COLO829 (cell line): Measurements from ENCODE around the gene PLCL1.

Source experiments
- DNase-seq: peaks from one replicate; pipeline ENCODE4 v3.0.0; 2012; ENCODE audit warnings: low spot score

The PLCL1 gene

DNA sequence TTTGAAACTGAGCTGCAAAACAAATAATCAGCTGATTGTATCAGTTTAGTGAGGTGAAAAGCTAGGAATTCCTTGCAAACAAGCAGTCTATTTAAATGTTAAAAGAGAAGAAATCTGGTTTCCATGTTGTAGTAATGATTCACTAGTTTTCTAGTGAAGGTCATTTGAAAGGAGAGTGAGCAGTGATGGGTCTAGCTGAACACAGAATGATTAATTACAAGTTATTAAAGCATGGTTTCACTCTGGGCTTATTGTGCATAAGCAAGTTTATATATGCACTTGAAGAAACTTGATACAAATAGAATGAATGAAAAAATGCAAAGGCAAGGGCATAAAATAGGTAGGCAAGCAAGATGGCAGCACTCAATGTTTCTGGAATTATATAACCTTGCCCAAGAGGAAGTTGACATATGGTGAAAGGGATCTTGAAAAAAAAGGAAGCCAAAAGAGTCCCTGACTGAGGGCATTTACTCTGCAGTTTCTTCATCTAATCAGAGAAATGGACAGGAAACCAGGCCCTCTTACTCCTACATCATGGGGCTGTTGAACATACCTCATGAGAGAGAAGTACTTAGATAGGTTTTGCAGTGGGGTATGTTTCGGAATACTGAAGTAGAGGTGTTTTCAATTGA lies 53.2 kb downstream of the PLCL1 start:
- DNase-seq, result no peak

DNA sequence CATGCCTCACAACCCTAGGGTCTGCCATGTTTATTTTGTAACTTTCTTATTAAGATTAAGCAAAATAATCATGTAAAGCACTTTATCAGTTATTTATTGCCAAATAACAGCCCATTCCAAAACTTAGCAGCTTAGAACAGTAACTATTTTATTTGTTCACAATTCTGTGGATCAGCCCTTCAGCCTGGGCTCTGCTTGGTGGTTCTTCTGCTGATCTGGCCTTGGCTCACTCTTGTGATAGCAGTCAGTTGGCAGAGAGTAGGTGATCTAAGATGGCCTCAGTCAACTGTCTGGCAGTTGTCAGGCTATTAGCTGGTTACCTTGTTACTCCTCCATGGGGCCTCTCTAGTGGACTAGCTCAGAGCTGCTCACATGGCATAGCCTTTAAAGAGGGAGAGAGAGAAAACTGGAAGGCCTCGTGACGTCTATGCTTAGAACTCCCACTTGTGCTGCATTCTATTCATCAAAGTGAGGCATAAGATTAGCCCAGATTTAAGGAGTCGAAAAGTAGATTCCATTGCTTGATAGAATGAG lies 54.3 kb downstream of the PLCL1 start:
- no peak for DNase-seq

DNA sequence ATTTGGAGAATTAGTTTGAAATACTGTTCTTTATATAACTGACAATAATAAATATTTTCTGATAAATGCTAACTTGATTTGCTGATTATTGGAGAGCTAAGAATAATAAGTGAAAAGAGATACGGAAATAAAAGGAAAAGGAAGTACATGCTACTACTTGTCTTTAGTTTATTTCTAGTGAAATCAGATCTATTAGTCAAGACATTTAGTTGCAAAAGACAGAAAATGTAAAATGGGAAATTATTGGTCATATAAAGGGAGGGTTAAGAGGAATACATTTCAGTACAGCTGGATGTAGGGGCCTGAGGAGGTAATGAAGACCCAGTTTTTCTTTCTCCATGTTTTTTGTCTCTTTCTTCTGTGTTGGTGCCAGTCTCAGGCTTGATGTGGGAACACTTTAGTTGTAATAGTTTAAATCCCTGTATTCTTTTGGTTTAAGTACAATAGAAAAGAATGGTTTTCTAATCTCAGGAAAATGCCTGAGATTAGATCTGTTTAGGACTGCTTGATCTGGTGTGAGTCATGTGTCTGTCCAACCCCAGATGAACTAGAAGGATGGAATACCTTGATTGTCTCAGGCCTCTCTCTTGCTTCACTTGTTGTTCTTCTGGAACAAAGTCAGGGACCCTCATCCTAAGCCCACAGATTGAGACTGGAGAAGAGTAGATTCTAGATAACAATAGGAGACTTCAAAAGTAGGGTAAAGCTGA lies 58.0 kb downstream of the PLCL1 start:
- no peak for DNase-seq

DNA sequence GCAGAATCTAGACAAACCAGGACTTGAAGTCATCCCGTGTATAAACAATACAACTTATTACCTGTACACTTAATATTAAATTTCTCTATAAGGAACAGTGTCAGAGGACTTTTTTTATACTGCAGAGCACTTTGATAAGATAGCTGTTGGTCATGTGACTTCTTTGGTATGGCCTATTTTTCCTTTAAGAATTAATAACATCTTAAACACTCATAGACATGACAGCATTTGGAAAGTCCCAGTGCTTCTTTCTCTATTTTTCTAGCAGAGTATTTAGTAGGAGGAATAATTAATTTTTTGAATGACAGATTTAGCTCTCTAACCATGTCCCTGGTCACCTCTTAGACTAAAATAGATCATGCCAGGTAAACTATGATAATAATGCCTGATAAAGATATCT lies 59.4 kb downstream of the PLCL1 start:
- no peak for DNase-seq

DNA sequence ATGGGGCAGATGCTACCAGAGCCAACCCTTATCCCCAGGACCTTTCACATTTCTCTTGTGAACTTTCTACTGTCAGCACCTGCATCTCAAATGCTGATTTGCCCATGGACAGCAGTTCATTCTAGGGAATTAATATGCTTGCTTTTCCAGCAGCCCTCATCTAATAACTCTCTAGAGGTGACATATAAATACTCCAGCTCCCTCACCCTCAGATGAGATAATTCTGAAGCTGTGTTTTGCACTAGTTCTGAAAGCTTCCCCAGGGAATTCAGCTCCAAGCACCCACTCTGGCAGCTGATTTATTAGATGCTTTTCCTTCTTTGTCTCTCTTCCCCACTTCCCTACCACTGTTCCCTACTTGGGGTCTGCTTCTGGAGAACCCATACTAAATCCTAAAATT lies 62.1 kb downstream of the PLCL1 start:
- DNase-seq, result no peak

DNA sequence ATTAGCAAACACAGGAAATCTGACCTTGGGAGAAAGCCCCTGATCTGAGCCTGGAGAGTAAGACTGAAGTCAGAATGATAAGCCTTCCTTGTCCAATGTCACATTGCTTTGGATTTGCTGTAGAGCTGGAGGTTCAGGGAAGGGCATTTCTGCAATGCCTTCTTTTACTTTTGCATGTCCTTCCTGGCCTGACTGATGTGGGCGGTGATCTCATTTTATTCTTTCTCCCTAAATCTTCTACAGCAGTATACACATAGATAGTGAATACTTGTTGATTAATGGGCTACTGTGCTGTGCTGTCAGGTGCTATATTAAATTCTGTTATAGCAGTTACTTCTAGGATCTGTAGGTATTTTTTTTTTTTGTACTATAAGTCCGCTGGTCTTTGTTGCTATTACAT lies 62.6 kb downstream of the PLCL1 start:
- no peak for DNase-seq

DNA sequence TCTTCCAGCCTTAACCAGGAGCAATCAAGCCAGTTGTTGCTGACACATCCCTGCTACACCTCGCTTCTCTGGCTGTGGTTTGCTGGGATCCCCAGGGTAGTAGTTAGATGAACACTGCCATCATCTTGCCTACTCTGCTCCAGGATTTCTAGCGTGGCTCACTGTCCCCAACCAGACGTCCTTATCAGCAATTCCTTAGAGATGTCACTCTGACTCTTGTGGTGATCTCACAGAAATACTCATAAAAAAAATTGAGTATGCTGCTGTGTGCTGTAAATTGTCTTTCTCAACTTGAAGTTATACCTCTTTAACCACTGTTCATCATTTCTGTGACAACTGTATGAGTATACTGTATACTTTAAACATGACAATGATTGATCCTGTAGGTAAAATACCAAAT lies 63.2 kb downstream of the PLCL1 start:
- DNase-seq, result no peak

DNA sequence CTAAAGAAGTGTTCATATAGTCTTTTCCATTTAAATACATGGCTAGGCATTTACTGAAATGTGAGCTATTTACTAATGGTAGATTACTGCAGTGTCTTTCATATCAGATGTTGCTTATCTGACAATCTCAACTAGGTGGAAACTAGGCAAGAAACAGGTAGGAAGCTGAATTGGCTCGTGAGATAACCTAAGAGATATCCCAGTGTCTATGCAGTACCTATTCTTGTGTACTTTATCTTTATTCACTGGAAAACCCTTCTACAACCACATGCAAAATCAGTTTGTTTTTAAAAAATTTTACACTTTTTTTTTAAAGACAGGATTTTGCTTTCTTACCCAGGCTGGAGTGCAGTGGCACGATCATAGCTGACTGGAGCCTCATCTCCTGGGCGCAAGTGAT lies 63.8 kb downstream of the PLCL1 start:
- DNase-seq, result no peak

DNA sequence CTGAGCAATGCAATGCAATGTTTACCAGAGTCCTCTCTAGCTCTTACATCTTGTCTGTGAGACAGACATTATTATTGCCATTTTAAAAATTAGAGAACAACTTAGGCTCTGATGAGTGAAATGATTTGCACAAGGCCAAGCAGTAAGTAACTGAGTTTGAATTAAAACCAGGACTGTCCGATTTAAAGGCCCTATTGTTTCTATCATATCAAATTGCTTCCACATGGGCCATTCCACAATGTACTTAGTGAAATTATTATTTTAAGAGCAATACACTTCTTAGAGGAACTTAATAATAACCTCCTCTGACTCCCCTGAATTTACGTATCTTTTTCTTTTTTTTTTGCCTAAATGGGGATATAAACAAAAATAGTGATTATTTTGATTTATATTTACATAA lies 64.6 kb downstream of the PLCL1 start:
- DNase-seq, result no peak

DNA sequence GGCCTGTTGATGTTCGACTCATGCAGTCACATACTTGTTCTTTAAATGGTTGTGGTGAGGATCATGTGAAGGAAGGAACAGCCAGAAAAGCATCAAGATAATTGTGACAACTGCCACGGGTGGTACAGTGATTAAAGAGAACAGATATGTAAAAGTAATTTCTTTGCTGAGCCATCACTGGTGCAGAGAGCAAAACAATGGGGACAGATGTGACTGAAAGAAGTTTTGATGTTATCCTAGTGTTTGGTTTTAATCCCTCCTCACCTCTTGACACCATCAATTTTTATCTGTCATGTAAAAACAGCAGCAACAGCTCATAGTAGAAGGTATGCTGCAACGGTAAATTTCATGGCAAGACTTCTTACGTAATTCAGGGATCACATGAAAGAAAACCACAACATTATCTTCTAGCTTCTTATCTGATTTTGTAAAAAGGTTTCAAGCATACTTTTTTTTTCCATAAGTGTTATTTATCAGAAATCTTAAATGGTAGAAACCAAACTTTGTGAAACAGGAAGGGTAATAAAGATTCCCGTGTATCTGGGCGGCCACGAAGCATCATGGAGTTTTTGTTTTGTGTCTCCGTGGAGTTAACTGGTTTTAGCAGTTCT lies 65.2 kb downstream of the PLCL1 start:
- DNase-seq, result no peak

DNA sequence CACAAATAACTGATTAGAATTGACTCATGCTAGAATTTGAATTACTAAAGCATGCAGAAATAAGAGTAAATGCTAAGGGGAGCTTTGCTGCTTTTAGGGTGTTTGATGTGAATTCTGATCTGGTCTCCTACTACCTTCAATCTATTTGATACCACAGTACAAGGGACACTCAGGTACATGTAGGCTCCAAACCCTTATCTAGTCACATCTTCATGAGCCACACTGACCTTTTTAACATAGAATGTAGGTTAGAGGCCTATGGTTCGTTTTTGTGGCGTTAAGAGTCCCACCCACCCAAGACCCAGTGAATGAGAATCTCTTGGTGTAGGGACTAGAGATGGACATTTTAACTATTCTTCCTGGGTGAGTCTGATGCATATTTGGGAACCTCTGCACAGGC lies 65.7 kb downstream of the PLCL1 start:
- no peak for DNase-seq

DNA sequence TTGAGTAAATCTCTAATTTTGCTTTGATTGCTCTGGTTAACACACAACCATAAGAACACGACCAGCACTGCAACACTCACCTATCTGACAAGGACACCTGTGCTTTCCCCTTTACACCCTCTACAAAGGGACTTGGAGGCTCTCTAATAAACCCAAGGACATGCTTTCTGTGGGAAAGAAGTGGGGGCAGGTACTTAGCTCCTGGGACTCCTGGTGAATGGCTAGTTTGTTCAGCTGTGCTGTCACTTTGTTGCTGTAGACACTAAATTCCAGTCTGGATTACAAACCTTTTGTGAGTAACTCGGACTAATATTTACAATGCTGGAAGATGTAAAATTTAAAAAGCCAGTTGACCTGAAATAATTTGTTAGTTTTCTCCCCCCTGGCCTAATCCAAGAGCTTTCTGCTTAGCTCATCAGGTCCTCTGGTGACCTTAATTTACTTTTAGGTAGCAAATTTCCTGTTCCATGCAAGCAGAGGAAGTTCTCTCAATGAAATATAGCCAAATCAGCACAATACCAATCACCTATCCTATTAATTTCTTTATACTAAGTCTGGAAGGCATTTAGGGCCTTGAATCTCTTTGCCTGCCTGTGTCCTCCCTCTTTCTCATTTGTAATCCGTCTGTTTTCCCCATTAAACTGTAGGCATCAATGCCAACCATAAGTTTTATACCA lies 67.5 kb downstream of the PLCL1 start:
- no peak for DNase-seq

DNA sequence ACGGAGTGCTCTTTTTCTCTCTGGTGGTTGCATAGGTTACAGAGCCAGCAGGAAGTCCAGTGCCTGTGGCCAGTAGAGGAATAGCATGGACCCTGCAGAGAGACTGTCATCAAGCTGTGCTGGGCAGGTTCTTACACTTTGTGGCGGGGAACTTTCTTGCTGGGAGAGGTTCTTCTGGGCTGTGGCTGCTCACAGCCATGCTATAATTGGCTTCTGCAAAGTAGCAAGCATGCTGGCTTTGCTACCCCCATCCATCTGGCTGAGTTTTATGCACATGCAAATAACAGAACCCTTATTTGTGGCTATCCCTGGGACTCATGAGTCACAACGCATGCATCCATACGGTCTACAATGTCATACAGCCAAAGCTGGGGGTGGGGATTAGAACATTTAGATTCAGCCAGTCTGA lies 68.9 kb downstream of the PLCL1 start:
- DNase-seq, result peak; percentile 39

DNA sequence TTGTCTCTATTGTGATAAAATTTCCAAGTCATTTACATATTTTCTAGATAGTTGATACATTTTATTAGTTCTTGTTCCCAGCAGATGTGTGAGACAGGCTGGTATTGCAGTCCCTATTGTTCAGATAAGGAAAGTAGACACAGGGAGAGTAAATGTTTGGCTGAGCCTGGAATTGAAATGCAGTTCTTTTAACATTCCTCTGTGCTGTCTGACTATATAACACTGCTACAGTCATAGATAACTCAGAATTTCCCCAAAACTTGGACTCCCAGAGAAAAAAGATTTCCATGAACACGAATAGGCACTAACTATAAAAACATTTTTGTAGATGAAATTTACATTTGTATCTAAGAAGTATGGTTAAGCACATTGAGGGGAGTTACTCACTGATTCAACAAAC lies 71.4 kb downstream of the PLCL1 start:
- DNase-seq, result no peak

DNA sequence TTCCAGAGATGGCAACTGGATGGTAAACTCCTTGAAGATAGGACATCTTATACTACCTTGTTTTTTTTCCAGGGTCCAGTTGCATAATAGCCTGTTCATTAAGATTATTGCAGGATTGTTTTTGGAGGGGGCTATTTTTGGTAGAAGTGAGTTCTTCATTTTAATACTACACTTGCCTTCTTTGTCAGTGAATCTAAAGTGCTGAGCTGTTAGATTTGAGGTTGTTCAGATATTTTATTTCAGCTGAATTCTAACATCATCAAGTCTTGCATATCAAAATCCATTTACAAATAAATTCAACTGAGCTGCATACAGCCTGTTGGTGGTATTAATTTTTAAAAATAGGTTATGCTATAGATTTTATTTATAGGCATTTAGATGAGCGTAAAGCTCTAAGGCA lies 72.1 kb downstream of the PLCL1 start:
- DNase-seq, result no peak

DNA sequence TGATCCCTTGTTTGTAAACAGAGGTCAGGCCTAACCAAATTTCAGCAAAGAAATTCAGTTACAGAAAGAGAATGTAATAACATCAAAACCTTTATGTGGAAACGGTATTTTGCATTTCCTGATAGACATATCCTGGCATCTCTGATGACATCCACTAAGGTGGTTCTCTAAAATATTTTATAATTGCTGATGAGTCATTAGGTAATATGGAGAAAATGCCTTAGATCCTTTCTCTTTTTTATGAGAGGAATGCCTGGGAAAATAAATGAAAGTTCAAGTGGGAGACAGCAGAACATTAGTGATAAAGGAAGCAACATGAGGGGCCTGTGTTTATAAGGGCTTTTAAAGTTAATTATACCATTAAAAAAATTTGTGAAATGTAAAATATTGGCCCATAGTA lies 72.6 kb downstream of the PLCL1 start:
- no peak for DNase-seq

DNA sequence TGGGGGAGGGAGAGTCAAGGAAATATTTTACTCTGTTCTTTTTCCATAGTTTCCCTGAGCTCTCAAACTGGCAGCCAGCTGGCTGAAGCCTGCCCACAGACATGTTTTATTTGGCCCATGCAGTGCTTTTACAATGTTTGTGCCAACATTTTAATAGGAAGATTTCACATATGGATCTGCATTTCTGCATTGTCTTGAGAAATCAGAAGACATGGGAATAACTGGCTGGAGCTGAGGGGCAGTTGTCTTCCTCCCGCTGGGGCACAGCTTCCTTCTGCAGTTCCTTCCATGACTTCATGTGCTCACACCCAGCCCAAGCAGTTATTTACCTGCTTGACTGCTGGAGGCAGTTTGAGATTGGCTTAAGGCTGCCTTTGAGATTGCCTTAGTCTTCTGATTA lies 74.4 kb downstream of the PLCL1 start:
- DNase-seq, result no peak

DNA sequence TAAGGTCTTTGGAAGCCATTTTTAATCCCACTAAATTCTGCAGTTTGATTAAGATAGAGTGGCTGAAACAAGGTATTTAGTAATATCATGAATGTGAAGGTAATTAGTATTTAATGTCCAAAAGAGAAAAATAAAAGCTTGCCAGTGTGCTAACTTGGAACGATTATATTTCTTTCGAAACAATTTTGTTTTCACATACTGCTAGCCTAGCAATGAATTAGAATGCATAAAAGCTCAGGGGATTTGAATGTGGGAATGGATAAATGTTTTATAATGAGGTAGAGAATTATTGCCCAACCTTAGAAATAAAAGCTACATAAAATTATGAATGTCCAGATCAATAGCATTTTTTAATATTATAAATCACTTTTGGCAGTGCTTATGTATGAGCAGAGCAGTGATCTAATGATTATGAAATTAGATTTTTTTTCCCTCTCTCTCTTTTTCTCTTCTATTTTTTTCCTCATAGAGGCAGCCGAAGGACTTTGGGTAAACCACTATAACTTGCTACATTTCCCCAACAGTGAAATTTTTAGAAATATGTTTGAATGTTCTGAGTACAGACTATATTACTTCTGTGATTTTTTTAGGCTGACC lies 75.5 kb downstream of the PLCL1 start:
- no peak for DNase-seq

DNA sequence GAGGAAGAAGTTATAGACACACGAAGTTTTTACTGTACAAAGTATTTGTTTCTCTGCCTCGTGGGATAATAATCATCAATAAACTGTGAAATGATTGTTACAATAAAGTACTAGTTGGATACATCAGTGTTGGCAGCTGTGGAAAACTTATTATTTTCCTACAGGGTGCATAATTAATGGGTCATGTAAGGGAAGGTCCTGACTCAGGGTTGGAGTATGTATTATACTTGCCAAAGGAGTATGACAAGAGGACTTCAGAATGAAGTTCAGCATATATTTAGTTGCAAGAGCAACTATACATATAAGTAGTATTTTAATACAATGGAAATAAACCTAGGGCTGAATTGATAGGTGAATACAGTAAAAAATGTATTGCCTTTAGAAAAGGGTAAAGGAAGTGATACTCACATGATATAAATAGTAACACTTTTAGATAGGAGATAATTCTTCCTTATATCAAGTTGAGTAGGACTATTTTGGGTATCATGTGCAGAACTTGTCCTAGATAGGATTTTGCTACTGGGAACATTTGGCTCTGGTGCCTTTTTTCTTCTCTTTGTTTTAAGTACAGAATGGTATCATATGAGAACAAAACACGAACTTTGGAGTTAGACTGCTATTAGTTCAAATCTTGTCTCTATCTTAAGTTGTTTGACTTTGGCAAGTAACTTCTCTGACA lies 79.1 kb downstream of the PLCL1 start:
- DNase-seq, result no peak

DNA sequence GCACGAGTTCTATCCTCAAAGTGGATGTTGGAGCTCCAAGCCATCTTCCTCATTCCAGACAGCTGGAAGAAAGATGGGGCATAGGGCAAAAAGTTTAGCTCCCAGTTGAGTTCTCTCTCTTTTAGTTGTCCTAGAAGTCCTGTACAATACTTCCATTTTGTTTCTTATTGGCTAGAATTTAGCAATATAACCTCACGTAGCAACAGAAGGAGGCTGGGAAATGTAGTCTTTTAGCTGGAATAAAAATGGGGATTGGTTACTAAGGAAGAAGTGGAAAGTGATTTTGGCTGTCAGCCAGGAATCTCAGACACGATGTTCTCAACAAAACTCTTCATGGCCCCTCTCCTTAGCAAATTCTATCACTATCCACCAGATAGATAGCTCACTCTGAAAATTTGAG lies 79.9 kb downstream of the PLCL1 start:
- DNase-seq, result no peak

DNA sequence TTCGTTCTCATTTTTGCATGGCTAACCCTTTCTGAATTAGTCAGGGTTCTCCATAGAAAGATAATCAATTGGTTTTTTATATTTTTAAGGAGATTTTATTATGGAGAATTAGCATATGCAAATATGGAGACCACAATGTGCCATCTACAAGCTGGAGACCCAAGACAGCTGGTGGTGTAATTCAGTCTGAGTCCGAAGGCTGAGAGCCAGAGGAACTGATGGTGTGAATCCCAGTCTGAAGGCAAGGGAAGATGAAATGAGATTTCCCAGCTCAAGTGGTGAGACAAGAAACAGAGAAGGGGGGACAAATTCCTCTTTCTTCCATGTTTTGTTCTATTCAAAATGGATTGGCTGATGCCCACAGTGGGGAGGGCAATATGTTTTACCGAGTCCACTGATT lies 80.7 kb downstream of the PLCL1 start:
- DNase-seq, result no peak

DNA sequence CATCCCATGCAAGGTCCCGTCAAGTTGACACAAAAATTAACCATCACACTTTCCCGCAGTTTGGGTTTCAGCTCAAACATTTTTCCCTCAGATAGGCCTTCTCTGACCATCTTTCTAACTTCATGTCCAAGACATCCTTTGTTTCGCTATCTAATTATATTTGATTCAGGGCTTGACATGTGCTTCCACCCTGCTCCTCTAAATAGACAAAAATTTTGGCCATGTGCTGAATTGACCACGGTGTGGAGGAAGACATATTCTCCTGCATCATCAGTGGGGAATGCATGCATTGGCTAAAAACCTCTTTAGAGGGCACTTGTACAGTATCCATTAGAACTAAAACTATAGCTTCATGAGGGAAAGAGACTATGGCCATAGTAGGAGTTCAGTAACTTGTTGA lies 81.2 kb downstream of the PLCL1 start:
- no peak for DNase-seq
